Measurements from ENCODE around the gene LILRA2. TPM values are rescaled to one million over a fixed set of nuclear protein-coding genes. Genes with fewer than 3 reads are reported as not detected.

LILRA2 gene
- not detected in 2 replicates for total RNA-seq

DNA sequence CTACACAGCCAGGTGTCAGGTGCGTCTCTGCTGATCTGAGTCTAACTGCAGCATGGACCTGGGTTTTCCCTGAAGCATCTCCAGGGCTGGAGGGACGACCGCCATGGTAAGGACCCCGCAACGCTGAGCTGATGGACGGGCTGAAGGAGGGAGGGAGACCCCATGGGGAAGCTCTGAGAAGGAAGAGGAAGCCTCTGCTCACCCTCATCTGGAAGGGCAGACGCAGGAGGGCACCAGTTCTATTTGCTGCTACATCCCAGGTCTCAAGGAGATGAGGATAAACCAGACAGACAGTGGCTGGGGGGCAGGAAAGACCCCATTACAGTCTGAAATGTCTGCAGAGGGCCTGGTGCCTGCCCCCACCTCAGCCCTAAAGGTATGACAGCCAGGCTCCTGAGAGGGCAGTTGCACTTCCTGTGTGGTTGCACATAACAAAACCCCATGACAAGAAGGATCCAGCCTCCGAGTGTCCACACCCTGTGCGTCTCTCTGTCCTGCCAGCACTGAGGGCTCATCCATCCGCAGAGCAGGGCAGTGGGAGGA is at the start of gene LILRA2:
TSS of gene LILRA2 (plus strand) at position 461 of the 543 bp plus-strand sequence. CDS start 89 bp downstream, outside the sequence.

GRCh38 chr19:54593445-54593844 is 19.9 kb downstream of the LILRA2 start, which contains the start of gene LILRA1:
LILRA1 (plus strand) TSS chr19:54593632; CDS start chr19:54594245, 613 bp downstream.

GRCh38 chr19:54630262-54630661 is 56.7 kb downstream of the LILRA2 start, which contains the start of gene LILRB1:
LILRB1 (plus strand) TSS chr19:54630484; CDS start chr19:54631074, 590 bp downstream.

Other genes starting within 250 kb of the LILRA2 start
- not detected in 2 replicates for gene LILRA4, start 234.6 kb upstream of the LILRA2 start, total RNA-seq
- 0.08 TPM in 1 of 2 replicates, not detected in the other for gene LAIR1, start 208.9 kb upstream of the LILRA2 start, total RNA-seq
- not detected in 2 replicates for gene TTYH1, start 158.3 kb upstream of the LILRA2 start, total RNA-seq
- gene LENG8, start 124.6 kb upstream of the LILRA2 start, total RNA-seq = 15.6 and 43.0 TPM in 2 replicates
- 6.3 TPM in 2 replicates for gene LENG9, start 110.0 kb upstream of the LILRA2 start, total RNA-seq
- 56.0 and 60.0 TPM in 2 replicates for gene CDC42EP5, start 100.5 kb upstream of the LILRA2 start, total RNA-seq
- gene LAIR2, start 71.0 kb upstream of the LILRA2 start, total RNA-seq = not detected in 2 replicates
- not detected in 2 replicates for gene LILRA1, start 19.8 kb downstream of the LILRA2 start, total RNA-seq
- gene LILRB1, start 56.7 kb downstream of the LILRA2 start, total RNA-seq = not detected in 2 replicates
- not detected in 2 replicates for gene LILRB4, start 89.2 kb downstream of the LILRA2 start, total RNA-seq
- not detected in 2 replicates for gene KIR3DL3, start 150.7 kb downstream of the LILRA2 start, total RNA-seq
- gene KIR2DL3, start 164.7 kb downstream of the LILRA2 start, total RNA-seq = not detected in 2 replicates
- gene KIR2DL1, start 196.0 kb downstream of the LILRA2 start, total RNA-seq = not detected in 2 replicates
- not detected in 2 replicates for gene KIR2DL4, start 229.8 kb downstream of the LILRA2 start, total RNA-seq
- not detected in 2 replicates for gene KIR3DL1, start 242.7 kb downstream of the LILRA2 start, total RNA-seq